Activated CD4-positive, alpha-beta T cell treated with anti-CD3 and anti-CD28 coated beads, Interleukin-2, amount 50 U/mL, for 1 hour (primary cell): ENCODE measurements around the gene BECN2.

Source experiments
- DNase-seq: peaks from one replicate; pipeline ENCODE4 v3.0.0-alpha.2; 2020

The BECN2 gene

GRCh38 chr1:241957692-241958494, at the start of gene BECN2:
Gene BECN2 (plus strand): TSS chr1:241957767. CDS start chr1:241957767, 0 bp downstream.
- no peak for DNase-seq

- DNase-seq: no peak
Measured at GRCh38 chr1:241916196-241916595, 41.4 kb upstream of the BECN2 start.

- DNase-seq: no peak
Measured at GRCh38 chr1:241917487-241917886, 40.1 kb upstream of the BECN2 start.

- no peak for DNase-seq
Measured at GRCh38 chr1:241918879-241919278, 38.7 kb upstream of the BECN2 start.

- DNase-seq: no peak
Measured at GRCh38 chr1:241924080-241924808, 33.3 kb upstream of the BECN2 start.

- DNase-seq: no peak
Measured at GRCh38 chr1:241926141-241926540, 31.4 kb upstream of the BECN2 start.

- no peak for DNase-seq
Measured at GRCh38 chr1:241927321-241927720, 30.2 kb upstream of the BECN2 start.

- DNase-seq: no peak
Measured at GRCh38 chr1:241932845-241933244, 24.7 kb upstream of the BECN2 start.

GRCh38 chr1:241934201-241934848, 23.2 kb upstream of the BECN2 start:
- no peak for DNase-seq

- DNase-seq: no peak
Measured at GRCh38 chr1:241934866-241935265, 22.7 kb upstream of the BECN2 start.

- no peak for DNase-seq
Measured at GRCh38 chr1:241939798-241940197, 17.8 kb upstream of the BECN2 start.

- DNase-seq: no peak
Measured at GRCh38 chr1:241942738-241943137, 14.8 kb upstream of the BECN2 start.

- DNase-seq: no peak
Measured at GRCh38 chr1:241944300-241944699, 13.3 kb upstream of the BECN2 start.

- DNase-seq: no peak
Measured at GRCh38 chr1:241947354-241947753, 10.2 kb upstream of the BECN2 start.

GRCh38 chr1:241950390-241950789, 7.2 kb upstream of the BECN2 start:
- no peak for DNase-seq

GRCh38 chr1:241962153-241962552, 4.6 kb downstream of the BECN2 start:
- no peak for DNase-seq

- DNase-seq: no peak
Measured at GRCh38 chr1:241963722-241964121, 6.2 kb downstream of the BECN2 start.

- DNase-seq: no peak
Measured at GRCh38 chr1:241964550-241965282, 7.1 kb downstream of the BECN2 start.

GRCh38 chr1:241968611-241969010, 11.0 kb downstream of the BECN2 start:
- DNase-seq: no peak

- no peak for DNase-seq
Measured at GRCh38 chr1:241972703-241973369, 15.3 kb downstream of the BECN2 start.

GRCh38 chr1:241976229-241976628, 18.7 kb downstream of the BECN2 start:
- no peak for DNase-seq

- no peak for DNase-seq
Measured at GRCh38 chr1:241979071-241979470, 21.5 kb downstream of the BECN2 start.

GRCh38 chr1:241979926-241980325, 22.4 kb downstream of the BECN2 start:
- DNase-seq: no peak
